ENCODE results near the gene TRIM67.

The TRIM67 gene

GRCh38 chr1:231236938-231237337 lies 75.1 kb downstream of the TRIM67 start:
- DNase-seq: no peak

- DNase-seq: no peak
Observed at GRCh38 chr1:231238298-231238697, 76.4 kb downstream of the TRIM67 start.

GRCh38 chr1:231240531-231240882 lies 78.6 kb downstream of the TRIM67 start:
- no peak for DNase-seq

- DNase-seq: peak in 1 of 2 experiments; percentile 22
Observed at GRCh38 chr1:231240883-231241735, 79.3 kb downstream of the TRIM67 start, which contains the start of gene GNPAT. GNPAT (plus strand) TSS chr1:231241212; CDS start chr1:231241379, 167 bp downstream.

GRCh38 chr1:231241750-231242149 lies 79.9 kb downstream of the TRIM67 start:
- DNase-seq: no peak

GRCh38 chr1:231242516-231243198 lies 80.8 kb downstream of the TRIM67 start:
- DNase-seq: no peak

GRCh38 chr1:231248778-231249177 lies 86.9 kb downstream of the TRIM67 start:
- no peak for DNase-seq

GRCh38 chr1:231252336-231252735 lies 90.5 kb downstream of the TRIM67 start:
- DNase-seq: no peak

GRCh38 chr1:231260351-231260750 lies 98.5 kb downstream of the TRIM67 start:
- DNase-seq: no peak

GRCh38 chr1:231264642-231265041 lies 102.8 kb downstream of the TRIM67 start:
- DNase-seq: no peak

- no peak for DNase-seq
Observed at GRCh38 chr1:231265379-231265778, 103.5 kb downstream of the TRIM67 start.

- DNase-seq: no peak
Observed at GRCh38 chr1:231266811-231267322, 105.0 kb downstream of the TRIM67 start.
